ENCODE measurements around the gene CATSPER1.

The CATSPER1 gene

GRCh38 chr11:66039765-66040164 is 13.5 kb upstream of the CATSPER1 start:
- H3K27me3 ChIP-seq (ENCODE audit: insufficient read depth, poor library complexity, severe bottlenecking), result peaks cover 2% of the 10 kb centered on the region
- H3K4me3 ChIP-seq (replicated peaks; ENCODE audit: insufficient read depth, low read length), result no peak overlapping the region
- TF ChIP-seq REST (IDR thresholded peaks at IDR 0.05; ENCODE audit: insufficient replicate concordance, low read depth) (no peak), GABPA (IDR thresholded peaks at IDR 0.05; ENCODE audit: low read depth) (no peak), CTCF (IDR thresholded peaks at IDR 0.05; ENCODE audit: insufficient read depth, low read length) (no peak), POLR2AphosphoS5 (IDR thresholded peaks at IDR 0.05; ENCODE audit: low read depth) (no peak), SPI1 (IDR thresholded peaks at IDR 0.05; ENCODE audit: borderline replicate concordance, low read depth) (no peak)
- DNase-seq (ENCODE audit: low read depth in 1 of 2, low spot score in 1 of 2), result no peak
- no peak overlapping the region for H3K27ac ChIP-seq (replicated peaks)

- DNase-seq (ENCODE audit: low read depth in 1 of 2, low spot score in 1 of 2), result no peak
- peaks cover 2% of the 10 kb centered on the region for H3K27me3 ChIP-seq (ENCODE audit: insufficient read depth, poor library complexity, severe bottlenecking)
- H3K27ac ChIP-seq (replicated peaks), result no peak overlapping the region
- no peak for TF ChIP-seq POLR2AphosphoS5 (IDR thresholded peaks at IDR 0.05; ENCODE audit: low read depth)
- TF ChIP-seq REST (IDR thresholded peaks at IDR 0.05; ENCODE audit: insufficient replicate concordance, low read depth), result no peak
- TF ChIP-seq GABPA (IDR thresholded peaks at IDR 0.05; ENCODE audit: low read depth), result no peak
- TF ChIP-seq CTCF (IDR thresholded peaks at IDR 0.05; ENCODE audit: insufficient read depth, low read length), result no peak
- no peak overlapping the region for H3K4me3 ChIP-seq (replicated peaks; ENCODE audit: insufficient read depth, low read length)
Measured at GRCh38 chr11:66037327-66037726, 11.0 kb upstream of the CATSPER1 start.

- DNase-seq (ENCODE audit: low read depth in 1 of 2, low spot score in 1 of 2), result no peak
- no peak overlapping the region for H3K27ac ChIP-seq (replicated peaks)
- peaks cover 2% of the 10 kb centered on the region for H3K27me3 ChIP-seq (ENCODE audit: insufficient read depth, poor library complexity, severe bottlenecking)
- TF ChIP-seq GABPA (IDR thresholded peaks at IDR 0.05; ENCODE audit: low read depth) (no peak), REST (IDR thresholded peaks at IDR 0.05; ENCODE audit: insufficient replicate concordance, low read depth) (no peak)
- H3K4me3 ChIP-seq (replicated peaks; ENCODE audit: insufficient read depth, low read length), result no peak overlapping the region
Measured at GRCh38 chr11:66036334-66036710, 10.0 kb upstream of the CATSPER1 start.
